GM13977 (cell line): ENCODE data around the gene PPP4C.

Experiments
- DNase-seq: peaks from one replicate; pipeline ENCODE4 v3.0.0; 2012; ENCODE audit warnings: low spot score
- CTCF ChIP-seq: IDR thresholded peaks from 2 replicates; pipeline ENCODE4 v1.5.1; 2012; ENCODE audit warnings: mild to moderate bottlenecking, control low read depth; ENCODE audit not compliant: insufficient read depth; ENCODE audit errors: extremely low read depth, missing control alignments
- in situ Hi-C: fragments of 300-500 bp; cut with MboI; formaldehyde crosslinking; loops from one replicate; pipeline ENCODE4 v1.12.0; 2022; ENCODE audit warnings: low sequenced_read_pairs, low pct_unique_long_range_greater_than_20kb, mixed read lengths, inconsistent platforms; ENCODE audit not compliant: unreplicated experiment

PPP4C gene

GRCh38 chr16:30096862-30097563 is 21.2 kb downstream of the PPP4C start:
- in situ Hi-C loops = no loop called here
- TF ChIP-seq CTCF = no peak
- DNase-seq = no peak

GRCh38 chr16:30104090-30104489 is 28.3 kb downstream of the PPP4C start:
- no peak for DNase-seq
- in situ Hi-C loops = loop anchor here (25.0 kb wide), 2 partner anchors 308 to 508 kb away; partner anchors contain the start of genes ZNF689 and ZNF771
- TF ChIP-seq CTCF = no peak

GRCh38 chr16:30104492-30104891 is 28.7 kb downstream of the PPP4C start:
- in situ Hi-C loops = loop anchor here (25.0 kb wide), 2 partner anchors 308 to 508 kb away; partner anchors contain the start of genes ZNF689 and ZNF771
- TF ChIP-seq CTCF = no peak
- no peak for DNase-seq

- DNase-seq = no peak
- in situ Hi-C loops = loop anchor here (25.0 kb wide), 2 partner anchors 304 to 504 kb away; partner anchors contain the start of genes ZNF689 and ZNF771
- no peak for TF ChIP-seq CTCF
Measured at GRCh38 chr16:30108059-30108850, 32.5 kb downstream of the PPP4C start.

GRCh38 chr16:30110661-30111060 is 34.9 kb downstream of the PPP4C start:
- no peak for TF ChIP-seq CTCF
- in situ Hi-C loops = loop anchor here (25.0 kb wide), 2 partner anchors 302 to 502 kb away; partner anchors contain the start of genes ZNF689 and ZNF771
- DNase-seq = no peak

GRCh38 chr16:30112197-30113030 is 36.6 kb downstream of the PPP4C start:
- peak; percentile 82 for TF ChIP-seq CTCF
- peak; percentile 76 for DNase-seq
- in situ Hi-C loops = loop anchor here (25.0 kb wide), 2 partner anchors 300 to 500 kb away; partner anchors contain the start of genes ZNF689 and ZNF771
